ENCODE measurements around the gene ASTN2.

Gene ASTN2

GRCh38 chr9:116390303-116391228 lies 1024.3 kb downstream of the ASTN2 start:
- H3K4me3 ChIP-seq (ENCODE audit: low read length) = no peak overlapping the region
- DNase-seq (ENCODE audit: low read depth) = no peak
- TF ChIP-seq CTCF (conservative IDR thresholded peaks at IDR 0.05; ENCODE audit: low read length) = no peak

GRCh38 chr9:116389541-116390302 lies 1025.1 kb downstream of the ASTN2 start:
- no peak for DNase-seq (ENCODE audit: low read depth)
- no peak for TF ChIP-seq CTCF (conservative IDR thresholded peaks at IDR 0.05; ENCODE audit: low read length)
- H3K4me3 ChIP-seq (ENCODE audit: low read length) = no peak overlapping the region

GRCh38 chr9:116387934-116388698 lies 1026.7 kb downstream of the ASTN2 start:
- no peak for DNase-seq (ENCODE audit: low read depth)
- no peak overlapping the region for H3K4me3 ChIP-seq (ENCODE audit: low read length)
- no peak for TF ChIP-seq CTCF (conservative IDR thresholded peaks at IDR 0.05; ENCODE audit: low read length)

- DNase-seq (ENCODE audit: low read depth) = no peak
- no peak overlapping the region for H3K4me3 ChIP-seq (ENCODE audit: low read length)
- no peak for TF ChIP-seq CTCF (conservative IDR thresholded peaks at IDR 0.05; ENCODE audit: low read length)
Observed at GRCh38 chr9:116383936-116384335, 1030.9 kb downstream of the ASTN2 start.

GRCh38 chr9:116383133-116383532 lies 1031.7 kb downstream of the ASTN2 start:
- no peak for DNase-seq (ENCODE audit: low read depth)
- no peak for TF ChIP-seq CTCF (conservative IDR thresholded peaks at IDR 0.05; ENCODE audit: low read length)
- H3K4me3 ChIP-seq (ENCODE audit: low read length) = no peak overlapping the region

GRCh38 chr9:116382053-116382452 lies 1032.8 kb downstream of the ASTN2 start:
- H3K4me3 ChIP-seq (ENCODE audit: low read length) = no peak overlapping the region
- no peak for TF ChIP-seq CTCF (conservative IDR thresholded peaks at IDR 0.05; ENCODE audit: low read length)
- no peak for DNase-seq (ENCODE audit: low read depth)

Data from AG10803 (cell line).